Measurements from ENCODE around the gene PAOX. TPM values are rescaled to one million over a fixed set of nuclear protein-coding genes. Genes with fewer than 3 reads are reported as not detected.

The PAOX gene
- total and polyA plus RNA-seq, 2 experiments from 2014 or later: 14.8 to 20.1 TPM

- H3K27me3 ChIP-seq: no peaks in the 10 kb centered on the region
- TF ChIP-seq, protein P1, sequence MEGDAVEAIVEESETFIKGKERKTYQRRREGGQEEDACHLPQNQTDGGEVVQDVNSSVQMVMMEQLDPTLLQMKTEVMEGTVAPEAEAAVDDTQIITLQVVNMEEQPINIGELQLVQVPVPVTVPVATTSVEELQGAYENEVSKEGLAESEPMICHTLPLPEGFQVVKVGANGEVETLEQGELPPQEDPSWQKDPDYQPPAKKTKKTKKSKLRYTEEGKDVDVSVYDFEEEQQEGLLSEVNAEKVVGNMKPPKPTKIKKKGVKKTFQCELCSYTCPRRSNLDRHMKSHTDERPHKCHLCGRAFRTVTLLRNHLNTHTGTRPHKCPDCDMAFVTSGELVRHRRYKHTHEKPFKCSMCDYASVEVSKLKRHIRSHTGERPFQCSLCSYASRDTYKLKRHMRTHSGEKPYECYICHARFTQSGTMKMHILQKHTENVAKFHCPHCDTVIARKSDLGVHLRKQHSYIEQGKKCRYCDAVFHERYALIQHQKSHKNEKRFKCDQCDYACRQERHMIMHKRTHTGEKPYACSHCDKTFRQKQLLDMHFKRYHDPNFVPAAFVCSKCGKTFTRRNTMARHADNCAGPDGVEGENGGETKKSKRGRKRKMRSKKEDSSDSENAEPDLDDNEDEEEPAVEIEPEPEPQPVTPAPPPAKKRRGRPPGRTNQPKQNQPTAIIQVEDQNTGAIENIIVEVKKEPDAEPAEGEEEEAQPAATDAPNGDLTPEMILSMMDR (IDR thresholded peaks at IDR 0.05; ENCODE audit: low read depth, low read length): no peak
Observed at GRCh38 chr10:133344236-133344635, 34.8 kb upstream of the PAOX start.

GRCh38 chr10:133346413-133346812 lies 32.6 kb upstream of the PAOX start:
- Histone ChIP-seq H3K27me3 (no peaks in the 10 kb centered on the region), H3K4me1 (ENCODE audit: low read depth) (no peaks in the 10 kb centered on the region), H3K27ac (no peak overlapping the region), H3K36me3 (no peaks in the 10 kb centered on the region), H3K9me3 (ENCODE audit: low read depth) (no peaks in the 10 kb centered on the region), H3K4me3 (no peak overlapping the region)
- TF ChIP-seq, protein P1 (IDR thresholded peaks at IDR 0.05; ENCODE audit: low read depth, low read length): no peak
- no peak for DNase-seq (ENCODE audit: low read depth in 1 of 2, low spot score in 1 of 2)

More at GRCh38 chr10:133344236-133344635, 34.8 kb upstream of the PAOX start:
- DNase-seq (ENCODE audit: low read depth in 1 of 2, low spot score in 1 of 2): no peak
- Histone ChIP-seq H3K4me1 (ENCODE audit: low read depth) (no peaks in the 10 kb centered on the region), H3K4me3 (no peak overlapping the region), H3K36me3 (no peaks in the 10 kb centered on the region), H3K27ac (no peak overlapping the region), H3K9me3 (ENCODE audit: low read depth) (no peaks in the 10 kb centered on the region)

DNA sequence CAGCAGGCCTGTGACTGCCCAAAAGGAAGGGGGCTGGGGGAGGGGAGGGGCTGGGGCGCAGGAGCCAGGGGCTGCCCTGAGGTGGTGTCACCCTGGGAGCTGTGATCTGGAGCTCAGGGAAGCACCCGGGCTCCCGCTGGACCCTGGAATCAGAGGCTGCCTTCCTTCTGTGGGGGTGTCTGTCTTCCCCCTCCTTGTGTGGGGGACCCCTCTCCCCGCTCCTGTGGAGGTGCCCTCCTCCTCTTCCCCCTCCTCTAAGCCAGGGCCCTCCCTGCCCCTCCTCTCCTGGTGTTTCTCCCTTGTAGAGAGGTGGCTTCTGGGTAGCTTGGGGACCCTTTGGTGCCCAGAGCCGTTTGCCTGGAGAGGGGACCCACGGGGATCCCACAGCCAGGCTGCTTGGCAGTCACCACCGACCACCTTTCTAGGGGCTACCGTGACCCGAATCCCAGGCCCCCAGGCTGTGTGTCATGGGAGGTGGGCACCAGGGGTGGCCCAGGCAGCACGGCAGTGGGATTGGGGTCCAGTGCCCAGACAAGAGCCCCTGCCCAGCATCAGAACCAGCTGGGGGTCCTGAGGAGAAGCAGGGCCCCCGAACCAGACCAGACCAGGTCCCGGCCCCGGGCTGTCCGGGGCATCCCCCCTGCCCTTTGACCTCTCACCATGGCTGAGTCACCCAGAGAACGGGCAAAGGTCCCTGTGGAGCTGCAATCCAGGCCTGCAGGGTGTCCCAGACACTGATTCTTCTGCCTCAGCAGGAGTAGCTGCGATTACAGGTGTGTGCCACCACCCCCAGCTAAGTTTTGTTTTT lies 31.1 kb upstream of the PAOX start:
- no peak overlapping the region for H3K4me3 ChIP-seq
- no peak for DNase-seq (ENCODE audit: low read depth in 1 of 2, low spot score in 1 of 2)
- no peaks in the 10 kb centered on the region for H3K36me3 ChIP-seq
- no peaks in the 10 kb centered on the region for H3K9me3 ChIP-seq (ENCODE audit: low read depth)
- H3K27ac ChIP-seq: no peak overlapping the region
- H3K27me3 ChIP-seq: no peaks in the 10 kb centered on the region
- H3K4me1 ChIP-seq (ENCODE audit: low read depth): no peaks in the 10 kb centered on the region
- TF ChIP-seq, protein P1 (IDR thresholded peaks at IDR 0.05; ENCODE audit: low read depth, low read length): no peak

DNA sequence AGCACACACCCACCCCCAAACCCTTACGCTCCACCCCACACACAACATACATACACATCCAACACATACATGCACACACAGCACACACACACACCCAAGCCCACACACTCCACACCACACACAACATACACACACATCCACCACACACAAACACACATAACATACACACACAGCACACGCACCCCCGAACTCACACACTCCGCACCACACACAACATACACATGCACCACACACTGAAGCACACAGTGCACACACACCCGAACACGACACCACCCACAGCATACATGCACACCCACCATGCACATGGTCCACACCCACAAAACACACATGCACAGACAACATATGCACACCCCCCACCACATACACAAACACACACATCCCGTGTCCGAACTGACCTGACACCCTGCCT lies 29.9 kb upstream of the PAOX start:
- Histone ChIP-seq H3K27ac (no peak overlapping the region), H3K36me3 (no peaks in the 10 kb centered on the region), H3K4me1 (ENCODE audit: low read depth) (no peaks in the 10 kb centered on the region), H3K9me3 (ENCODE audit: low read depth) (no peaks in the 10 kb centered on the region), H3K27me3 (no peaks in the 10 kb centered on the region), H3K4me3 (no peak overlapping the region)
- no peak for DNase-seq (ENCODE audit: low read depth in 1 of 2, low spot score in 1 of 2)
- TF ChIP-seq, protein P1 (IDR thresholded peaks at IDR 0.05; ENCODE audit: low read depth, low read length): no peak

DNA sequence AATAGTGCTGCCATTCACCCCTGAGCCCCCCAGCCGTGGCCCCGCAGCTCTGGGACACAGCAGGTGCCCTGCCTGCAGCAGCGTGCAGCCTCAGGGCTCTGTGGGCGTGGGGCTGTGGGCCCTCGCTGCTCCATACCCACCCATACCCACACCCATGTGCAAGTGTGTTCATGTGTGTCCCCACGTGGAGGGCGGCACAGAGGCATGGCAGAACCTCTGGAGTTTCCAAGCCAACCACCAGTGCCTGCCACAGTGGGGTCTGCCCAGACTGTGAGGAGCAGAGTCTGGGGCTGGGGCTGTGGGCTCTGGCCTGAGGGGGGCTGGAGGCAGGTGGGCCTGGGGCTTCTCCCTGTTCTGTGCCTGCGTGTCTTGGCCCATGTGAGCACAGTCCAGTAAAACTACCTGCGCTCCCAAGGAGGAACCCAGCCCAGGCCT lies 29.5 kb upstream of the PAOX start:
- Histone ChIP-seq H3K9me3 (ENCODE audit: low read depth) (no peaks in the 10 kb centered on the region), H3K27ac (no peak overlapping the region), H3K36me3 (no peaks in the 10 kb centered on the region), H3K27me3 (no peaks in the 10 kb centered on the region), H3K4me1 (ENCODE audit: low read depth) (no peaks in the 10 kb centered on the region), H3K4me3 (no peak overlapping the region)
- TF ChIP-seq, protein P1 (IDR thresholded peaks at IDR 0.05; ENCODE audit: low read depth, low read length): no peak
- DNase-seq (ENCODE audit: low read depth in 1 of 2, low spot score in 1 of 2): no peak

Measured in cardiac muscle cell (in vitro differentiated cells and primary cell).